HepG2 (cell line): ENCODE measurements around the gene RAD9A. TPM values are rescaled to one million over a fixed set of nuclear protein-coding genes. Genes with fewer than 3 reads are reported as not detected.

Source experiments
- ATAC-seq: fragments of 200-7000 bp; cut with Tn5 transposase; 3 replicates; pipeline ENCODE4 v1.9.1; 2020; ENCODE audit warnings: mild to moderate bottlenecking, moderate library complexity
- BruUV-seq: library from RNA; stranded (reverse); fragments of 400-500 nt; replicated peaks from 2 replicates; lab custom pipeline; 2021; lab: Mats Ljungman, UMichigan
- CTCF ChIA-PET: fragments of 300-600 bp; formaldehyde crosslinking; extraction: SDS; loops from one replicate; lab custom pipeline; 2021; ENCODE audit warnings: low total read pairs, inconsistent platforms, low intra/inter-chr PET ratio; lab: Yijun Ruan, JAX
- POLR2A ChIA-PET: fragments of 350-600 bp; sonication (Branson Sonifier 250); formaldehyde crosslinking; loops from one replicate; lab custom pipeline; 2020; ENCODE audit warnings: antibody characterized with exemption, inconsistent platforms; lab: Yijun Ruan, JAX
- DNase-seq: peaks from one replicate; pipeline ENCODE4 v3.0.0-alpha.2; 2015; ENCODE audit warnings: low spot score
- FAIRE-seq: peaks from 3 replicates; lab custom pipeline; 2011; peaks lifted over from hg19 to GRCh38; lab: Jason Lieb, UNC
- H2AFZ ChIP-seq: one replicate; pipeline ENCODE4 v1.6.1; 2011; ENCODE audit warnings: low read length, inconsistent platforms
- H3K27ac ChIP-seq: fragments of 300-600 bp; 3 replicates; pipeline ENCODE4 v1.8.0; 2011; ENCODE audit warnings: mixed run types, mild to moderate bottlenecking, mixed read lengths, low read length, inconsistent platforms; ENCODE audit not compliant: insufficient read depth; ENCODE audit errors: extremely low read length
- H3K27me3 ChIP-seq, 2 experiments: fragments of 200-600 bp in 1 of 2; 2 replicates in 1 of 2; 3 replicates in 1 of 2; pipeline versions ENCODE4 v1.6.0 to v1.8.0; 2011; ENCODE audit warnings: low read length in 2 of 2, mild to moderate bottlenecking in 2 of 2, moderate library complexity in 2 of 2, inconsistent platforms in 1 of 2; ENCODE audit not compliant: insufficient read depth in 2 of 2, control insufficient read depth in 1 of 2
- H3K36me3 ChIP-seq, 2 experiments: fragments of 200-600 bp in 1 of 2; replicated peaks in 1 of 2; 2 replicates in 1 of 2; 3 replicates in 1 of 2; pipeline versions ENCODE4 v1.5.1 to v1.8.0; 2011; ENCODE audit warnings: low read length in 2 of 2, inconsistent platforms in 1 of 2; ENCODE audit not compliant: insufficient read depth in 2 of 2, control insufficient read depth in 1 of 2
- H3K4me1 ChIP-seq: 2 replicates; pipeline ENCODE4 v1.5.1; 2012; ENCODE audit warnings: low read length, inconsistent platforms; ENCODE audit not compliant: insufficient read depth
- H3K4me2 ChIP-seq: 2 replicates; pipeline ENCODE4 v1.6.0; 2011; ENCODE audit warnings: low read depth, low read length, inconsistent platforms
- H3K4me3 ChIP-seq, 3 experiments: fragments of 200-600 bp in 1 of 3; sonication (generic), shearing (Covaris generic) in 1 of 3; replicated peaks in 1 of 3; 2 replicates each; pipeline ENCODE4 v1.5.1; 2011 to 2016; ENCODE audit warnings: low read length in 3 of 3, inconsistent platforms in 2 of 3, low read depth in 2 of 3, mild to moderate bottlenecking in 2 of 3, control low read depth in 1 of 3, mixed read lengths in 1 of 3; ENCODE audit not compliant: insufficient read depth in 1 of 3
- H3K79me2 ChIP-seq: one replicate; pipeline ENCODE4 v1.6.1; 2011; ENCODE audit warnings: low read length, inconsistent platforms; ENCODE audit not compliant: insufficient read depth
- H3K9ac ChIP-seq: 2 replicates; pipeline ENCODE4 v1.6.0; 2011; ENCODE audit warnings: mild to moderate bottlenecking, low read depth, low read length, inconsistent platforms; ENCODE audit not compliant: insufficient read depth
- H3K9me3 ChIP-seq: 2 replicates; pipeline ENCODE4 v1.5.1; 2012; ENCODE audit warnings: mild to moderate bottlenecking, low read length
- H4K20me1 ChIP-seq: 2 replicates; pipeline ENCODE4 v1.6.0; 2011; ENCODE audit warnings: inconsistent platforms, mild to moderate bottlenecking, low read length, moderate library complexity; ENCODE audit not compliant: insufficient read depth
- ATF4 ChIP-seq, 2 experiments: fragments of 450-650 bp in 1 of 2; sonication (generic) in 1 of 2; formaldehyde crosslinking; IDR thresholded peaks; 2 replicates each; pipeline versions ENCODE4 v1.5.0 to v1.8.0; 2020 to 2022; ENCODE audit warnings: mild to moderate bottlenecking in 1 of 2, missing genetic modification reagents in 1 of 2
- MAFF ChIP-seq: IDR thresholded peaks from 2 replicates; pipeline ENCODE4 v1.6.1; 2011; ENCODE audit warnings: low read depth, low read length, improper control_type of control experiment
- ZMYM3 ChIP-seq: sonication (generic); formaldehyde crosslinking; IDR thresholded peaks from 2 replicates; pipeline ENCODE4 v1.5.1; 2020; ENCODE audit warnings: mild to moderate bottlenecking, missing genetic modification reagents
- ZNF224 ChIP-seq: sonication (generic); formaldehyde crosslinking; IDR thresholded peaks from 2 replicates; pipeline ENCODE4 v1.5.0; 2020; ENCODE audit warnings: mild to moderate bottlenecking, missing genetic modification reagents
- ZNF251 ChIP-seq: sonication (generic); formaldehyde crosslinking; IDR thresholded peaks from 2 replicates; pipeline ENCODE4 v1.9.0; 2021; ENCODE audit warnings: mild to moderate bottlenecking, missing genetic modification reagents
- ZNF317 ChIP-seq: sonication (generic); formaldehyde crosslinking; IDR thresholded peaks from 2 replicates; pipeline ENCODE4 v1.5.0; 2020; ENCODE audit warnings: mild to moderate bottlenecking, missing genetic modification reagents
- WGBS: methylation state at CpG from one replicate; pipeline ENCODE4 v1.1.6; 2017; ENCODE audit warnings: low lambda C conversion rate; 5-methylcytosine and 5-hydroxymethylcytosine counted together
- in situ Hi-C: cut with HindIII; loops from 2 replicates; pipeline ENCODE4 v1.10.0; 2017; ENCODE audit warnings: low pct_unique_long_range_greater_than_20kb; ENCODE audit not compliant: extremely low pct_ligation_motif_present
- intact Hi-C: fragments of 100-400 bp; cut with micrococcal nuclease; formaldehyde crosslinking; loops from one replicate; pipeline ENCODE4 v1.10.0; 2022; ENCODE audit not compliant: unreplicated experiment
- polyA plus RNA-seq, 8 experiments: library from polyadenylated mRNA; depleted of rRNA in 3 of 8; stranded (reverse) in 7 of 8; unstranded in 1 of 8; fragments of >200 nt; fragmentation: Illumina TruSeq in 4 of 8; extraction: Trizol in 4 of 8; gene quantifications; 2 replicates each; pipeline versions ENCODE4 v1.2.1 to v1.2.3, GENCODE V29; 2011 to 2016; ENCODE audit warnings: low read depth in 4 of 8, missing spikeins in 1 of 8, mixed read lengths in 1 of 8; ENCODE audit not compliant: insufficient read depth in 1 of 8
- total RNA-seq, 5 experiments: library from RNA; depleted of rRNA; stranded (reverse); fragments of >200 nt; fragmentation: Illumina TruSeq; extraction: Trizol; gene quantifications; 2 replicates each; pipeline ENCODE4 v1.2.3, GENCODE V29; 2016; ENCODE audit warnings: low read depth in 1 of 5

Gene RAD9A
- total and polyA plus RNA-seq, 2 of the 13 experiments (the other 11 are each of a cell fraction or from before 2014, with no cell fraction given): 10.1 to 15.7 TPM

DNA sequence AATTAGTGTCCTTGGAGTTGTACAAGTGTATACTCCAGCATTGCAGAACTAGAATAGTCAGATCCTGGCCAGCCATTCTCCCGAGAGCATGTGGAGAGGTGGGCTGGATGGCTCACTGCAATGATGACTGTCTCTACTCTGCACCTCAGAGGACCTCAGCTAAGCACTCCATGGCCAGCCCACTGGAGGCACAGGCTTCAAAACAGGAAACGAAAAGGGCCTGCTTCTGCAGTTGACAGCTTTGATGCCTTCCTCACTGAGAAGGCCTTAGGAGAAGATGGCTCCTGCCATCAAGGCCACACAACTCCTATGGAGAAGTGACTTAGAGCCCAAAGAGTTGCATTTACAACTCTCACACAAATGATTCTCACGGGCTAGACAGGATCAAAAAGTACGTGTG, 47.5 kb upstream of the RAD9A start:
- no TSS peak for BruUV-seq
- in situ Hi-C loops (no loop called here), intact Hi-C loops (no loop called here)
- no peaks in the 10 kb centered on the region for H3K9me3 ChIP-seq
- no peak overlapping the region for H3K27ac ChIP-seq
- no peaks in the 10 kb centered on the region for H3K79me2 ChIP-seq
- 58% methylated on average over 3 of the region's 4 CpGs for WGBS
- no peak for DNase-seq
- no peak for ATAC-seq
- H3K27me3 ChIP-seq: no peaks in the 10 kb centered on the region
- H2AFZ ChIP-seq: no peak overlapping the region
- POLR2A ChIA-PET: interaction anchor here (0.7 to 2.5 kb wide), 2 partner anchors 10 to 877 kb away, joined by 3 to 11 read pairs; partner anchors contain the start of gene POLD4
- peaks cover 16% of the 10 kb centered on the region for H3K4me1 ChIP-seq
- no peak for FAIRE-seq
- H4K20me1 ChIP-seq: no peaks in the 10 kb centered on the region
- CTCF ChIA-PET: no interaction called here
- H3K4me2 ChIP-seq: no peak overlapping the region
- TF ChIP-seq MAFF: no peak
- no peaks in the 10 kb centered on the region for H3K36me3 ChIP-seq
- H3K9ac ChIP-seq: no peak overlapping the region
- H3K4me3 ChIP-seq: no peak overlapping the region

DNA sequence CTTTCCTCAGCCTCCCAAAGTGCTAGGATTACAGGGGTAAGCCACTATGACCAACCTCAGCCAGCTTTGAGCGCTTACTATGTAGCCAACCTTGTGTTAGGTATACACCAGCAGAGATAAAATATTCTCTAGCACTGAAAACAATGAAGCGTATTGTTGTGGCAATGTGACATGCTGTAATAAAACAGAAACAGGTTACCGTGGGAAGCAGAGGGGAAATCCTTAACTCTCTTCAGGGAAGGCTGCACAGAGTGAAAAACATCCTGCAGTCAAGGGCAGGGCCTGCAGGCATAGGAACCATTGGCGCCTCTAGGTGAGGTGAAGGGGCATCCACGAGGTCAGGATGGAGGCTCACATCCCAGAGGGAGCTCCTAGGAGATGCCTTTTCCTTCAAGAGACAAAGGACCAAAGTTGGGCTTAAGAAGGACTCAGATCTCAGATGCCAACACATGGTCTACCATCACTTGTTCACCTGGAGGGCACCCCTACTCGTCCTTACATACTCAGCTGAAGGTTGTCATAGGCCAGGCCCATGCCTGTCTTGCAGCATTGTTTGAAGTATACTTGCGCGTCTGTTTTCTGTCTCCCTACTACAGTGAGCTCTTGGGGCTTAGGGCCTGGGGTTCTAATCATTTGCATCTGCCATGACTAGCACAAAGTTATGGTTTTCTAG, 46.4 kb upstream of the RAD9A start:
- no peak overlapping the region for H3K9ac ChIP-seq
- H3K36me3 ChIP-seq: no peaks in the 10 kb centered on the region
- no peaks in the 10 kb centered on the region for H4K20me1 ChIP-seq
- no peak overlapping the region for H2AFZ ChIP-seq
- in situ Hi-C loops: no loop called here
- DNase-seq: no peak
- TF ChIP-seq ZMYM3 (CRISPR knock-in tag) (no peak), ZNF317 (CRISPR knock-in tag) (no peak), ZNF251 (CRISPR knock-in tag) (no peak), ZNF224 (CRISPR knock-in tag) (no peak), ATF4 (CRISPR knock-in tag; IDR thresholded peaks at IDR 0.05) (no peak)
- no peaks in the 10 kb centered on the region for H3K27me3 ChIP-seq
- no peak for FAIRE-seq
- no peaks in the 10 kb centered on the region for H3K9me3 ChIP-seq
- intact Hi-C loops: no loop called here
- no TSS peak for BruUV-seq
- ATAC-seq: peak; percentile 62
- POLR2A ChIA-PET: interaction anchor here (0.7 to 2.5 kb wide), 4 partner anchors 9 to 46 kb away, joined by 4 to 11 read pairs (median 7); partner anchors contain the start of genes CLCF1, POLD4 and RAD9A
- 67% methylated on average over 7 of the region's 8 CpGs for WGBS
- peaks cover 16% of the 10 kb centered on the region for H3K4me1 ChIP-seq
- no peaks in the 10 kb centered on the region for H3K79me2 ChIP-seq
- no peak overlapping the region for H3K4me3 ChIP-seq
- H3K27ac ChIP-seq: no peak overlapping the region
- H3K4me2 ChIP-seq: no peak overlapping the region
- CTCF ChIA-PET: interaction anchor here (1.8 kb wide), 1 partner anchor 37 kb away, joined by 6 read pairs; no protein-coding TSS in a partner anchor
